Dendritic cell treated with granulocyte-macrophage colony-stimulating factor and Interleukin-4, amounts not matched to agents 40 ng/mL and 50 ng/mL, for 4 days (primary cell): ENCODE data around the gene BHLHE40.

Source experiments
- H3K27ac Mint-ChIP-seq: one replicate; pipeline ENCODE4 v1.8.0; 2022; ENCODE audit warnings: mild to moderate bottlenecking, mixed read lengths
- H3K27me3 Mint-ChIP-seq: one replicate; pipeline ENCODE4 v1.8.0; 2022; ENCODE audit warnings: mild to moderate bottlenecking, mixed read lengths
- H3K36me3 Mint-ChIP-seq: one replicate; pipeline ENCODE4 v1.8.0; 2022; ENCODE audit warnings: low read depth, mixed read lengths
- H3K4me1 Mint-ChIP-seq: one replicate; pipeline ENCODE4 v1.8.0; 2022; ENCODE audit warnings: low read depth, mixed read lengths
- H3K4me3 Mint-ChIP-seq: one replicate; pipeline ENCODE4 v1.8.0; 2022; ENCODE audit warnings: mild to moderate bottlenecking, moderate library complexity, mixed read lengths
- H3K9me3 Mint-ChIP-seq: one replicate; pipeline ENCODE4 v1.8.0; 2022; ENCODE audit warnings: mixed read lengths
- intact Hi-C: fragments of 100-400 bp; cut with micrococcal nuclease; formaldehyde crosslinking; loops from one replicate; pipeline ENCODE4 v1.15.0; 2022

BHLHE40 gene

DNA sequence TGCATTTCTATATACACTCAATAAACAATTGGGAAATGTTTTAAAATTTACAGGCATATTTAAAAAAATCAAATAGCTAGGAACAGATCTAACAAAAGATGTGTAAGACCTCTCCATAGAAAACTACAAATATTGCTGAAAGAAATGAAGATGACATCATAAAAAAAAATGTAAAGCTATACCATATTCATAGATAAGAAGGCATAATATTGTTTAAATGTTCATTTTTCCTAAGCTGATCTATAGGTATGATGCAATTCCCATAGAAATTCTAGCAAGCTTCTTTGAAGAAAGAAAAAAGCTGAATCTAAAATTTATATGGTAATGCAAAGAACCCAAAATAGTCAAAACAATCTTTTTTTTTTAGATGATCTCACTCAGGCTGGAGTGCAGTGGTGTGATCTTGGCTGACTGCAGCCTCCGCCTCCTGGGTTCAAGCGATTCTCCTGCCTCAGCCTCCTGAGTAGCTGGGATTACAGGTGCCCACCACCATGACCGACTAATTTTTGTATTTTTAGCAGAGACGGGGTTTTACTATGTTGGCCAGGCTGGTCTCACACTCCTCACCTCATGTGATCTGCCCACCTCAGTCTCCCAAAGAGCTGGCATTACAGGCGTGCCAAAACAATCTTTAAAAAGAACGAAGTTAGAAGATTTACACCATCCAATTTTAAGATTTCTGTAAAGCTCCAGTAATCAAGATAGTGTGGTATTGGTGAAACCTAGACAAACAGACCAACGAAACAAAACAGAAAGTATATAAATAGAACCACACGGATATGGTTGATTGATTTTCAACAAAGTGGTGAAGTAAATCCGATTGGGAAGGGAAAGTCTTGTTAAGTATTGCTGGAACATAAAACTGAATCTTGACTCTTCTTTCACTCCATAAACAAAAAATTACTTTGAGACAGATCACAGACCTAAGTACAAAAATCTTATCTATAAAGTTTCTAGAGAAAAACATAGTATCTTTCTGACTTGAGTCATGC lies 6.3 kb upstream of the BHLHE40 start:
- H3K4me3 Mint-ChIP-seq: no peak overlapping the region
- peaks cover 31% of the 10 kb centered on the region for H3K4me1 Mint-ChIP-seq
- no peak overlapping the region for H3K27ac Mint-ChIP-seq
- peaks cover 4% of the 10 kb centered on the region for H3K36me3 Mint-ChIP-seq
- no peaks in the 10 kb centered on the region for H3K9me3 Mint-ChIP-seq
- intact Hi-C loops: no loop called here
- H3K27me3 Mint-ChIP-seq: no peaks in the 10 kb centered on the region

DNA sequence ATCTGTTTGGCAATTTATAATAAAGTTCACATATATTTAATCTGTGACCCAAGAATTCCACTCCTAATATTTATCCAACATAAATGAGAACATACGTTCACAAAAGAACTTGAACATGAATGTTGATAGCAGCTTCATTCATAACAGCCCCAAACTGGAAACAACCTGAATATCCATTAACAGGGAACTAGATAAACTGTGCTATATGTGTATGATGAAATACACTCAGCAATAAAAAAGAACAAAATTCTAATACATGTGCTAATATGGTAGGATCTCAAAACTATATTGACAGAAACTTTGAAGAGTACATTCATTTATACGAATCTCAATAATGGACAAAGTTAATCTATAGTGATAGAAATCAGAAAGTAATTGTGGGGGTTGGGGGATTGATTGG lies 5.1 kb upstream of the BHLHE40 start:
- peaks cover 9% of the 10 kb centered on the region for H3K36me3 Mint-ChIP-seq
- H3K27ac Mint-ChIP-seq: no peak overlapping the region
- H3K4me1 Mint-ChIP-seq: peaks cover 32% of the 10 kb centered on the region
- intact Hi-C loops: no loop called here
- no peak overlapping the region for H3K4me3 Mint-ChIP-seq
- H3K27me3 Mint-ChIP-seq: no peaks in the 10 kb centered on the region
- H3K9me3 Mint-ChIP-seq: no peaks in the 10 kb centered on the region

- no peaks in the 10 kb centered on the region for H3K9me3 Mint-ChIP-seq
- intact Hi-C loops: loop anchor here (1.0 to 5.0 kb wide), 7 partner anchors 36 to 265 kb away; partner anchors contain the start of gene EDEM1
- H3K4me3 Mint-ChIP-seq: no peak overlapping the region
- peak overlapping the region; percentile 99 for H3K27ac Mint-ChIP-seq
- H3K27me3 Mint-ChIP-seq: no peaks in the 10 kb centered on the region
- H3K4me1 Mint-ChIP-seq: peaks cover 26% of the 10 kb centered on the region
- peaks cover 29% of the 10 kb centered on the region for H3K36me3 Mint-ChIP-seq
Measured at GRCh38 chr3:4976109-4976508, 3.1 kb upstream of the BHLHE40 start.

DNA sequence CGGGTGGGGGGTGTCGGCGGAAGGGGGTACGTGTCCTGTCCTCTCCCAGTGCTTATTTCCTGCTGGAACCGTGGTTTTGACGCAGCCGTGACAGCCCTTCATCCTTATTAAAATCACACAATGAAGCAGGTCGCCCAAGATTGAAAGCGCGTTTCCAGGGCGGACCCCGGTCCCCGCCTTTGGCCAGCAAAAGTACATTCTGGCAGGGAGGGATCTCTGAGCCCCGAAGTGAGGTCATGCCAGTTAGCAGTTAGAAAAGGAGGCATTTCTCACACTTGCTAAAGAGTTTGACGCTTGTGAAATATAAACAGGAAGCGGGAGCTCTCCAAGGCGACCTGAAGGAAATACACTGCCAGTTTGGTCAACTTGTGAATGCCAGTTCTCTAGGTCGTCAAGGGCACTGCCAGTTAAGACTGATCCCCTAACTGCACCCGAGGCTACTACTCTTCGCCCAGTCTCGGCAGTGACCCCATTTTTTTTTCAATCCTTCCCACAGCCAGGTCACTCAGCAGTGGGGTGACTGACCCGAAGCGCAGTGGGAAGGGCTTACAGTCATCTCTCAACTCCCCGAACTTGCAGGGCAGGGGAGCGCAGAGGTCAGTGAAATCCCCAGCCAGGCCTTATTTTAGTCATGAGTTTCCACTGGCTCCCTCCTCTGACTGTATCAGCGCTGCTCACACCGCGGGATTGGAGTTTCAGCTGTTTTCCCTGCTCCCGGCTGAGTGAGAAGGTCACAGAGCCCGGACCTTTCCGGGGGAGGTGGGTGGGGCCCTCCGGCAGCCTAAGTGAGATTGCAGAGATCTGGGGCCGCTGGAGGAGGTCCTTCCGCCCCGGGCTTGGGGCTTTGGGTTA lies 2.0 kb upstream of the BHLHE40 start:
- H3K36me3 Mint-ChIP-seq: peaks cover 40% of the 10 kb centered on the region
- no peaks in the 10 kb centered on the region for H3K9me3 Mint-ChIP-seq
- peaks cover 32% of the 10 kb centered on the region for H3K4me1 Mint-ChIP-seq
- intact Hi-C loops: loop anchor here (2.0 to 5.0 kb wide), 6 partner anchors 35 to 254 kb away; partner anchors contain the start of gene EDEM1
- peak overlapping the region; percentile 99 for H3K27ac Mint-ChIP-seq
- H3K27me3 Mint-ChIP-seq: no peaks in the 10 kb centered on the region
- peak overlapping the region; percentile 98 for H3K4me3 Mint-ChIP-seq

DNA sequence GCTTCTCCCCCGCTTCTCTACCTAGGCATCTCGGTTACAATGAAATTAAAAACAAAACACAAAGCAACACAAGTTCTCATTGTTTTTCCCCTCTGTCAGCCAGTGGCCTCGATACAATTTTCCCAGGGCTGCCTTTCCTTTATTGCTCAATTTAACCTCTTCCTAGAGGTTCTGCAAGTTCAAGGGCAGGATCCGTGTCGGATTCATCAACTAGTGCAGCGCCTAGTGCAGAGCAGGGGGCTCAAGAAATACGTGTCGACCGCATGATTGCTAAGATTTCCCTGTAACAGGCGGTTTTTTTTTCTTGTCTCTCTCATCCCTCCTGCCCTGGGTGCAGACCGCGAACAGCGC lies 1.4 kb upstream of the BHLHE40 start:
- H3K4me1 Mint-ChIP-seq: peaks cover 34% of the 10 kb centered on the region
- peaks cover 46% of the 10 kb centered on the region for H3K36me3 Mint-ChIP-seq
- peak overlapping the region; percentile 98 for H3K4me3 Mint-ChIP-seq
- H3K27ac Mint-ChIP-seq: peak overlapping the region; percentile 99
- intact Hi-C loops: loop anchor here (2.0 to 5.0 kb wide), 7 partner anchors 34 to 255 kb away; partner anchors contain the start of gene EDEM1
- no peaks in the 10 kb centered on the region for H3K9me3 Mint-ChIP-seq
- H3K27me3 Mint-ChIP-seq: no peaks in the 10 kb centered on the region

- Mint-ChIP-seq H3K9me3 (no peaks in the 10 kb centered on the region), H3K4me1 (peaks cover 40% of the 10 kb centered on the region), H3K36me3 (peaks cover 51% of the 10 kb centered on the region), H3K4me3 (peak overlapping the region; percentile 98), H3K27ac (peak overlapping the region; percentile 99), H3K27me3 (no peaks in the 10 kb centered on the region)
- intact Hi-C loops: loop anchor here (2.0 to 5.0 kb wide), 3 partner anchors 34 to 209 kb away; partner anchors contain the start of gene EDEM1
Measured at GRCh38 chr3:4978204-4978965, 852 bp upstream of the BHLHE40 start.

- Mint-ChIP-seq H3K27me3 (no peaks in the 10 kb centered on the region), H3K27ac (peak overlapping the region; percentile 99), H3K4me1 (peaks cover 46% of the 10 kb centered on the region), H3K9me3 (no peaks in the 10 kb centered on the region), H3K4me3 (peak overlapping the region; percentile 98), H3K36me3 (peaks cover 57% of the 10 kb centered on the region)
- intact Hi-C loops: loop anchor here (2.0 to 5.0 kb wide), 3 partner anchors 33 to 208 kb away; partner anchors contain the start of gene EDEM1
Measured at GRCh38 chr3:4978966-4979427, 240 bp upstream of the BHLHE40 start.

GRCh38 chr3:4980229-4981203 lies 1.3 kb downstream of the BHLHE40 start:
- peak overlapping the region; percentile 99 for H3K27ac Mint-ChIP-seq
- H3K4me1 Mint-ChIP-seq: peaks cover 54% of the 10 kb centered on the region
- H3K4me3 Mint-ChIP-seq: peak overlapping the region; percentile 98
- intact Hi-C loops: no loop called here
- H3K27me3 Mint-ChIP-seq: no peaks in the 10 kb centered on the region
- peaks cover 72% of the 10 kb centered on the region for H3K36me3 Mint-ChIP-seq
- no peaks in the 10 kb centered on the region for H3K9me3 Mint-ChIP-seq

DNA sequence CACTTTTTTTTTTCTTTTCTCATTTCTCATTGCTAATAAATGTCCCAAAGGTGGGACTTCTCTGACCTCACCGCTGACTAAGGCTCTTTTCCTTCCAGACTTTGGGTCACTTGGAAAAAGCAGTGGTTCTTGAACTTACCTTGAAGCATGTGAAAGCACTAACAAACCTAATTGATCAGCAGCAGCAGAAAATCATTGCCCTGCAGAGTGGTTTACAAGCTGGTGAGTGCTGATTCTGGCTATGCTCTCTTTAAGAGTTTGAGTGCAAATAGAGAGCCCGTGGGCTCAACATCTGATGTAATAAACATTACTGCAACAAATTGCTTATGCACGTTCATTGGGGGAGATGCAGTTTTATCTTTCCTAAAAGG lies 2.0 kb downstream of the BHLHE40 start:
- intact Hi-C loops: no loop called here
- H3K4me1 Mint-ChIP-seq: peaks cover 54% of the 10 kb centered on the region
- H3K9me3 Mint-ChIP-seq: no peaks in the 10 kb centered on the region
- H3K4me3 Mint-ChIP-seq: peak overlapping the region; percentile 88
- H3K27ac Mint-ChIP-seq: peak overlapping the region; percentile 99
- no peaks in the 10 kb centered on the region for H3K27me3 Mint-ChIP-seq
- H3K36me3 Mint-ChIP-seq: peaks cover 79% of the 10 kb centered on the region

- peaks cover 80% of the 10 kb centered on the region for H3K36me3 Mint-ChIP-seq
- intact Hi-C loops: no loop called here
- H3K4me1 Mint-ChIP-seq: peaks cover 54% of the 10 kb centered on the region
- peak overlapping the region; percentile 88 for H3K4me3 Mint-ChIP-seq
- peak overlapping the region; percentile 99 for H3K27ac Mint-ChIP-seq
- H3K27me3 Mint-ChIP-seq: no peaks in the 10 kb centered on the region
- H3K9me3 Mint-ChIP-seq: no peaks in the 10 kb centered on the region
Measured at GRCh38 chr3:4981665-4982494, 2.6 kb downstream of the BHLHE40 start.

DNA sequence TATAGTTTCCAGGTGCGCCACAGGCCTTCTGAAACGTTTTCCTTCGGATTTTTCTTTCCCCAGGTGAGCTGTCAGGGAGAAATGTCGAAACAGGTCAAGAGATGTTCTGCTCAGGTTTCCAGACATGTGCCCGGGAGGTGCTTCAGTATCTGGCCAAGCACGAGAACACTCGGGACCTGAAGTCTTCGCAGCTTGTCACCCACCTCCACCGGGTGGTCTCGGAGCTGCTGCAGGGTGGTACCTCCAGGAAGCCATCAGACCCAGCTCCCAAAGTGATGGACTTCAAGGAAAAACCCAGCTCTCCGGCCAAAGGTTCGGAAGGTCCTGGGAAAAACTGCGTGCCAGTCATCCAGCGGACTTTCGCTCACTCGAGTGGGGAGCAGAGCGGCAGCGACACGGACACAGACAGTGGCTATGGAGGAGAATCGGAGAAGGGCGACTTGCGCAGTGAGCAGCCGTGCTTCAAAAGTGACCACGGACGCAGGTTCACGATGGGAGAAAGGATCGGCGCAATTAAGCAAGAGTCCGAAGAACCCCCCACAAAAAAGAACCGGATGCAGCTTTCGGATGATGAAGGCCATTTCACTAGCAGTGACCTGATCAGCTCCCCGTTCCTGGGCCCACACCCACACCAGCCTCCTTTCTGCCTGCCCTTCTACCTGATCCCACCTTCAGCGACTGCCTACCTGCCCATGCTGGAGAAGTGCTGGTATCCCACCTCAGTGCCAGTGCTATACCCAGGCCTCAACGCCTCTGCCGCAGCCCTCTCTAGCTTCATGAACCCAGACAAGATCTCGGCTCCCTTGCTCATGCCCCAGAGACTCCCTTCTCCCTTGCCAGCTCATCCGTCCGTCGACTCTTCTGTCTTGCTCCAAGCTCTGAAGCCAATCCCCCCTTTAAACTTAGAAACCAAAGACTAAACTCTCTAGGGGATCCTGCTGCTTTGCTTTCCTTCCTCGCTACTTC lies 3.8 kb downstream of the BHLHE40 start:
- intact Hi-C loops: no loop called here
- peaks cover 47% of the 10 kb centered on the region for H3K4me1 Mint-ChIP-seq
- no peaks in the 10 kb centered on the region for H3K27me3 Mint-ChIP-seq
- peaks cover 74% of the 10 kb centered on the region for H3K36me3 Mint-ChIP-seq
- H3K27ac Mint-ChIP-seq: peak overlapping the region; percentile 87
- peak overlapping the region; percentile 79 for H3K4me3 Mint-ChIP-seq
- no peaks in the 10 kb centered on the region for H3K9me3 Mint-ChIP-seq
